HEK293 (cell line): ENCODE measurements around the gene CYP1A1.

Experiments
- CTCF ChIP-seq: fragments of 450-650 bp; formaldehyde crosslinking; IDR thresholded peaks from 2 replicates; pipeline ENCODE4 v1.5.1; 2016; ENCODE audit warnings: missing biosample characterization, missing genetic modification characterization
- HIC1 ChIP-seq: fragments of 450-650 bp; formaldehyde crosslinking; IDR thresholded peaks from 2 replicates; pipeline ENCODE4 v1.5.1; 2016; ENCODE audit warnings: missing biosample characterization, missing genetic modification characterization
- PATZ1 ChIP-seq: fragments of 450-650 bp; formaldehyde crosslinking; IDR thresholded peaks from 2 replicates; pipeline ENCODE4 v1.5.1; 2016; ENCODE audit warnings: missing biosample characterization, missing genetic modification characterization
- REST ChIP-seq: fragments of 450-650 bp; formaldehyde crosslinking; IDR thresholded peaks from 2 replicates; pipeline ENCODE4 v1.5.1; 2016; ENCODE audit warnings: missing biosample characterization, missing genetic modification characterization
- SALL2 ChIP-seq: fragments of 450-650 bp; formaldehyde crosslinking; IDR thresholded peaks from 2 replicates; pipeline ENCODE4 v1.5.0; 2017; ENCODE audit warnings: missing biosample characterization, mild to moderate bottlenecking, missing genetic modification characterization, borderline replicate concordance
- SETDB1 ChIP-seq: IDR thresholded peaks from one replicate; pipeline ENCODE4 v1.6.1; 2017; ENCODE audit warnings: mild to moderate bottlenecking, low read length, moderate library complexity, mixed read lengths; ENCODE audit not compliant: insufficient read length
- SP2 ChIP-seq: fragments of 450-650 bp; formaldehyde crosslinking; IDR thresholded peaks from 2 replicates; pipeline ENCODE4 v1.5.1; 2016; ENCODE audit warnings: missing biosample characterization, missing genetic modification characterization
- YY2 ChIP-seq: fragments of 450-650 bp; formaldehyde crosslinking; IDR thresholded peaks from 2 replicates; pipeline ENCODE4 v1.5.1; 2016; ENCODE audit warnings: missing biosample characterization, missing genetic modification characterization
- ZBTB8A ChIP-seq: fragments of 450-650 bp; formaldehyde crosslinking; IDR thresholded peaks from 2 replicates; pipeline ENCODE4 v1.5.1; 2016; ENCODE audit warnings: missing biosample characterization, missing genetic modification characterization
- ZNF146 ChIP-seq: fragments of 450-650 bp; formaldehyde crosslinking; IDR thresholded peaks from 2 replicates; pipeline ENCODE4 v1.5.1; 2016; ENCODE audit warnings: missing biosample characterization, missing genetic modification characterization
- ZNF214 ChIP-seq: fragments of 450-650 bp; formaldehyde crosslinking; IDR thresholded peaks from 2 replicates; pipeline ENCODE4 v1.5.1; 2017; ENCODE audit warnings: missing biosample characterization, mild to moderate bottlenecking, missing genetic modification characterization, borderline replicate concordance
- ZNF274 ChIP-seq, 2 experiments: fragments of 200-500 bp in 1 of 2; fragments of 450-650 bp in 1 of 2; sonication (Bioruptor generic) in 1 of 2; formaldehyde crosslinking in 1 of 2; IDR thresholded peaks; 2 replicates each; pipeline versions ENCODE4 v1.5.1 to v1.6.1; 2014 to 2016; ENCODE audit warnings: borderline replicate concordance in 1 of 2, inconsistent platforms in 1 of 2, low read length in 1 of 2, missing biosample characterization in 1 of 2, missing genetic modification characterization in 1 of 2
- ZNF600 ChIP-seq: fragments of 450-650 bp; formaldehyde crosslinking; IDR thresholded peaks from 2 replicates; pipeline ENCODE4 v1.5.1; 2016; ENCODE audit warnings: missing biosample characterization, missing genetic modification characterization

- TF ChIP-seq SALL2 (tag by site-specific recombination) (no peak), PATZ1 (tag by site-specific recombination) (no peak), YY2 (tag by site-specific recombination) (no peak), CTCF (tag by site-specific recombination) (no peak), SETDB1 (no peak), REST (no peak), ZNF274 (IDR thresholded peaks at IDR 0.05; ENCODE audit: low read length) (no peak), ZNF274 (tag by site-specific recombination; IDR thresholded peaks at IDR 0.05; ENCODE audit: borderline replicate concordance) (no peak), ZNF600 (tag by site-specific recombination) (no peak), ZNF146 (no peak), ZBTB8A (no peak), ZNF214 (tag by site-specific recombination) (no peak), SP2 (no peak), HIC1 (tag by site-specific recombination) (no peak)
Observed at GRCh38 chr15:74762791-74763150, 37.4 kb upstream of the CYP1A1 start.
